ENCODE data around the gene SMARCA4.

The SMARCA4 gene

DNA sequence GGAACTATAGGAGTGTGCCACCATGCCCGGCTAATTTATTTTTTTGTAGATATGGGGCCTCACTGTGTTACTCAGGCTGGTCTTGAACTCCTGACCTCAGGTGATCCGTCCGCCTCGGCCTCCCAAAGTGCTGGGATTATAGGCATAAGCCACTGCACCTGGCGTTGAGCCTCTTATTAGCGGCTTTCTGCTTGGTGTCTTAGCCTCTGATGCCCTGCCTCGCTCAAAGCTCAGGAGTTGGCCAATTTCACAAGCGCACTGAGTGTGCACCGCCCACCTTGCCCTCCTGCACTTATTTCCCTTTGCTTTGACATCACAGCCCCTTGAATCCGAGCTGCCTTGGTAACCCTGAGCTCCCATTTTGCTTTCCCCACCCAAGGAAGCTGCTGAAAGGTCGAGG lies 42.5 kb upstream of the SMARCA4 start:
- H3K4me3 ChIP-seq (ENCODE audit: control insufficient read depth, low read depth, low read length), result no peak overlapping the region
- TF ChIP-seq, protein P1, sequence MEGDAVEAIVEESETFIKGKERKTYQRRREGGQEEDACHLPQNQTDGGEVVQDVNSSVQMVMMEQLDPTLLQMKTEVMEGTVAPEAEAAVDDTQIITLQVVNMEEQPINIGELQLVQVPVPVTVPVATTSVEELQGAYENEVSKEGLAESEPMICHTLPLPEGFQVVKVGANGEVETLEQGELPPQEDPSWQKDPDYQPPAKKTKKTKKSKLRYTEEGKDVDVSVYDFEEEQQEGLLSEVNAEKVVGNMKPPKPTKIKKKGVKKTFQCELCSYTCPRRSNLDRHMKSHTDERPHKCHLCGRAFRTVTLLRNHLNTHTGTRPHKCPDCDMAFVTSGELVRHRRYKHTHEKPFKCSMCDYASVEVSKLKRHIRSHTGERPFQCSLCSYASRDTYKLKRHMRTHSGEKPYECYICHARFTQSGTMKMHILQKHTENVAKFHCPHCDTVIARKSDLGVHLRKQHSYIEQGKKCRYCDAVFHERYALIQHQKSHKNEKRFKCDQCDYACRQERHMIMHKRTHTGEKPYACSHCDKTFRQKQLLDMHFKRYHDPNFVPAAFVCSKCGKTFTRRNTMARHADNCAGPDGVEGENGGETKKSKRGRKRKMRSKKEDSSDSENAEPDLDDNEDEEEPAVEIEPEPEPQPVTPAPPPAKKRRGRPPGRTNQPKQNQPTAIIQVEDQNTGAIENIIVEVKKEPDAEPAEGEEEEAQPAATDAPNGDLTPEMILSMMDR (IDR thresholded peaks at IDR 0.05; ENCODE audit: control insufficient read depth, insufficient read depth, low read depth, low read length, missing control alignments), result no peak
- DNase-seq (ENCODE audit: low read depth), result no peak

DNA sequence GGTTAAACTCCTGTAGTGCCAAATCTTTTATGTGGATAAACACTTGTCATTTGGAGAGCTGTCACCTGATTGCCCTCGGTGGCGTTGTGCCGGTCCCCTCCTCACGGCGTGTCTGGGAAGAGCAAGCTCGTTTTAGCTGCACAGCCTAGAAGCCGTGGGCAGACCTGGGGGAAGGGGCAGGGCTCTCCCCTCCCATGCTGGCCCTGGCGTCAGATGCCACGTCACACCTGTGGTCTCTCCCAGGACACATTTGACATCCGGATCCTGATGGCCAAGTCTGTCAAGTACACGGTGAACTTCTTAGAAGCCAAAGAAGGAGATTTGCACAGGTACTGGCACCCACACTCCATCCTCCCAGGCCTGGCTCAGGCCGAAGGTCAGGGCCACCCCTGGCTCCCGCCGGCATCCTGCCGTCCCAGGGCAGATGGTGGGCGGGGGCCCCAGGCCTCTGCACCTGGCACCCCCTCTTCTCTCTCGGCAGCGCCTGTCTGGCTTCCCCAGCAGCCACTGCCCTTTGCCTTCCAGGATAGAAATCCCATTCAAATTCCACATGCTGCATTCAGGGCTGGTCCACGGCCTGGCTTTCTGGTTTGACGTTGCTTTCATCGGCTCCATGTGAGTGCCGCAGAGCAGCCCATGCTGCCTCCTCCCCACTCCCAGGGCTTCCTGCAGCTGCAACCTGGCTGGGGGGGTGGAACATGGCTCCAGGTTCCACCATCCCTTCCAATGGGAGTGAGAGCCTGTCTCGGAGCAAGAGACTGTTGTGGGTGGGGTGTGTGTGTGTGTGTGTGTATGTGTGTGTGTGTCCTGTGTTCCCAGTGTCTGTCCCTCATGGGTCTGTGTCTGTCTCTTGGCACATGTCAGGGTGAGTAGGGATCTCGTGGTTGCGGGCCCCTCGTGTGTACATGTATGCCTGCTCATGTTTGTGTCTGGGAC lies 41.2 kb upstream of the SMARCA4 start:
- TF ChIP-seq, protein P1 (IDR thresholded peaks at IDR 0.05; ENCODE audit: control insufficient read depth, insufficient read depth, low read depth, low read length, missing control alignments), result no peak
- no peak overlapping the region for H3K4me3 ChIP-seq (ENCODE audit: control insufficient read depth, low read depth, low read length)
- DNase-seq (ENCODE audit: low read depth), result no peak

DNA sequence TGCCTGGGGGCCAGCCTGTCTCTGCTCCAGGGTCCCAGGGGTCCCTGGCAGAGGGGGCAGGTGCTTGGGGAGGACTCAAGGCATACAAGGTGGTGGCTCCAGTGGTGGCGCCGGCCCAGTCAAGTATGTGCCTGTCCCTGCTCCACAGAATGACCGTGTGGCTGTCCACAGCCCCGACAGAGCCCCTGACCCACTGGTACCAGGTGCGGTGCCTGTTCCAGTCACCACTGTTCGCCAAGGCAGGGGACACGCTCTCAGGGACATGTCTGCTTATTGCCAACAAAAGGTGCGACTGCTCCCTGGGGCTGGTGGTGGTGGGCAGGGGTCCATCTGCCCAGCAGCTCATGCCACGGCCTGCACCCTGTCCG lies 40.6 kb upstream of the SMARCA4 start:
- no peak overlapping the region for H3K4me3 ChIP-seq (ENCODE audit: control insufficient read depth, low read depth, low read length)
- TF ChIP-seq, protein P1 (IDR thresholded peaks at IDR 0.05; ENCODE audit: control insufficient read depth, insufficient read depth, low read depth, low read length, missing control alignments), result no peak
- DNase-seq (ENCODE audit: low read depth), result no peak

DNA sequence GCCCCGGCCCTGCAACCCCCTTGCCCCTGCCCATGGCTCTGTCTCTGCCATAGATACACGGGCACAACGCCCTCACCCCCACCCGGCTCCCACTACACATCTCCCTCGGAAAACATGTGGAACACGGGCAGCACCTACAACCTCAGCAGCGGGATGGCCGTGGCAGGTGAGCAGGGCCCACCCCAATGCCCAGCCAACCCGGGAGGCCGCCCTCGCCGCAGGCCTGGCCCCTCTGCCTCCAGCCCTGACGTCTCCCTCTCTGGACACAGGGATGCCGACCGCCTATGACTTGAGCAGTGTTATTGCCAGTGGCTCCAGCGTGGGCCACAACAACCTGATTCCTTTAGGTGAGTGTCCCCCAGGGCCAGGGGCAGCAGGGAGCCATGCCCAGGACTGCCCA lies 40.0 kb upstream of the SMARCA4 start:
- H3K4me3 ChIP-seq (ENCODE audit: control insufficient read depth, low read depth, low read length), result no peak overlapping the region
- TF ChIP-seq, protein P1 (IDR thresholded peaks at IDR 0.05; ENCODE audit: control insufficient read depth, insufficient read depth, low read depth, low read length, missing control alignments), result no peak
- DNase-seq (ENCODE audit: low read depth), result no peak

DNA sequence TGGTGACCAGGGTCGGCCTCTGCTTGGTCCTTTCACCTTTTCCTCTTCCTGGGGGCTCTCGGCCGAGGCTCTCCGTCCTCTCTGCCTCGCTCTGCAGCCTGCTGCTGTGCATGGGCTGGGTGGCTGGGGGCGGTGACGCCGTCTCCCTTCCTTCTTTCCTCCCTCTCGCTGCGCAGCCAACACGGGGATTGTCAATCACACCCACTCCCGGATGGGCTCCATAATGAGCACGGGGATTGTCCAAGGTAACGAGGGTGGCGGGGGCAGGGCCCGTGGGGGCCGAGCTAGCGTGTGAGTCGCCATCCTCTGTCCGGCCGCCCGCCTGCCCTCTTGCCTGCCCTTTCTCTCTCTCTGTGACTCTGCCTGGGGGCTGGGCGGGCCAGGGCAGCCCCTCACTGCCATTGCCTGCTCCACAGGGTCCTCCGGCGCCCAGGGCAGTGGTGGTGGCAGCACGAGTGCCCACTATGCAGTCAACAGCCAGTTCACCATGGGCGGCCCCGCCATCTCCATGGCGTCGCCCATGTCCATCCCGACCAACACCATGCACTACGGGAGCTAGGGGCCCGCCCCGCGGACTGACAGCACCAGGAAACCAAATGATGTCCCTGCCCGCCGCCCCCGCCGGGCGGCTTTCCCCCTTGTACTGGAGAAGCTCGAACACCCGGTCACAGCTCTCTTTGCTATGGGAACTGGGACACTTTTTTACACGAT lies 39.5 kb upstream of the SMARCA4 start:
- TF ChIP-seq, protein P1 (IDR thresholded peaks at IDR 0.05; ENCODE audit: control insufficient read depth, insufficient read depth, low read depth, low read length, missing control alignments), result no peak
- H3K4me3 ChIP-seq (ENCODE audit: control insufficient read depth, low read depth, low read length), result no peak overlapping the region
- no peak for DNase-seq (ENCODE audit: low read depth)

DNA sequence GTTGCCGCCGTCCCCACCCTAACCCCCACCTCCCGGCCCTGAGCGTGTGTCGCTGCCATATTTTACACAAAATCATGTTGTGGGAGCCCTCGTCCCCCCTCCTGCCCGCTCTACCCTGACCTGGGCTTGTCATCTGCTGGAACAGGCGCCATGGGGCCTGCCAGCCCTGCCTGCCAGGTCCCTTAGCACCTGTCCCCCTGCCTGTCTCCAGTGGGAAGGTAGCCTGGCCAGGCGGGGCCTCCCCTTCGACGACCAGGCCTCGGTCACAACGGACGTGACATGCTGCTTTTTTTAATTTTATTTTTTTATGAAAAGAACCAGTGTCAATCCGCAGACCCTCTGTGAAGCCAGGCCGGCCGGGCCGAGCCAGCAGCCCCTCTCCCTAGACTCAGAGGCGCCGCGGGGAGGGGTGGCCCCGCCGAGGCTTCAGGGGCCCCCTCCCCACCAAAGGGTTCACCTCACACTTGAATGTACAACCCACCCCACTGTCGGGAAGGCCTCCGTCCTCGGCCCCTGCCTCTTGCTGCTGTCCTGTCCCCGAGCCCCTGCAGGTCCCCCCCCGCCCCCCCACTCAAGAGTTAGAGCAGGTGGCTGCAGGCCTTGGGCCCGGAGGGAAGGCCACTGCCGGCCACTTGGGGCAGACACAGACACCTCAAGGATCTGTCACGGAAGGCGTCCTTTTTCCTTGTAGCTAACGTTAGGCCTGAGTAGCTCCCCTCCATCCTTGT lies 38.8 kb upstream of the SMARCA4 start:
- no peak for DNase-seq (ENCODE audit: low read depth)
- no peak overlapping the region for H3K4me3 ChIP-seq (ENCODE audit: control insufficient read depth, low read depth, low read length)
- TF ChIP-seq, protein P1 (IDR thresholded peaks at IDR 0.05; ENCODE audit: control insufficient read depth, insufficient read depth, low read depth, low read length, missing control alignments), result no peak
